Mucosa of gallbladder (tissue), 1 donor: ENCODE results near the gene PDGFD. TPM values are rescaled to one million over a fixed set of nuclear protein-coding genes. Genes with fewer than 3 reads are reported as not detected.

ENCODE experiments used
- DNase-seq: peaks from one replicate; pipeline ENCODE4 v3.0.0-alpha.2; 2020; ENCODE audit warnings: low spot score
- total RNA-seq: library from RNA; stranded (reverse); gene quantifications from one replicate; pipeline ENCODE4 v1.2.1, GENCODE V29; 2021
- donor health status: DM: no; HTN: no; CAD: no.

PDGFD gene
- total RNA-seq, 1 donor from 2014 or later, result 37.6 TPM

DNA sequence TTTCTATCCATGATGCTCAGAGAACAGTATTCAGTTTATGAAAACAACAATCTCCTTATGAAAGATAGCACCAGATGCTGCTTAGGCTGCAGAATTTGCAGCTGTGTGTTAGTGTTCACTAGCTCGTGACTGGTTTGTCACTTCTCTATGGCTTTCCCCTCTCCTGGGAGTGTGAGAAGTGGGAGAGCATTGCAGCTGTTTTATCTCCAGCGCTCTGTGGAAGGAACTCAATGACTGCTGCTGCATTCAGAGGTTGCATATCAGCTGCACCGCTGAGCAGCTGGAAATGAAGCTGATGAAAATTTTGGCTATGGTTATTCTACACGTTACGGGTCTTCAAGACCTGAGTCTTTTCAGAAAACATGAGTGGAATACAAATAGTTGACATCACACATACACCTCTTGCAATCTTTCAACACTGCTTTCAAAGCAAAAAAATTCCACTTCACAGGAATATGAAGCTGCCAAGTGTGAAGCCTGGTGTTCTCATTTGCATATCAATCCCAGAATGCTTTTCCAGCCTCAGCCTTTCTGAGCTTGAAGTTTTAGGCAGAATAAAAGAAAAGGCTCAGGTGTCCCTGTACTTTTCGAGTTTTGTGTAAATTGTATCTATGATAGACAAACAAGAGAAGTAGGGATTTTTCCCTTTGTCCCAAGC, 276.8 kb downstream of the PDGFD start:
- no peak for DNase-seq

DNA sequence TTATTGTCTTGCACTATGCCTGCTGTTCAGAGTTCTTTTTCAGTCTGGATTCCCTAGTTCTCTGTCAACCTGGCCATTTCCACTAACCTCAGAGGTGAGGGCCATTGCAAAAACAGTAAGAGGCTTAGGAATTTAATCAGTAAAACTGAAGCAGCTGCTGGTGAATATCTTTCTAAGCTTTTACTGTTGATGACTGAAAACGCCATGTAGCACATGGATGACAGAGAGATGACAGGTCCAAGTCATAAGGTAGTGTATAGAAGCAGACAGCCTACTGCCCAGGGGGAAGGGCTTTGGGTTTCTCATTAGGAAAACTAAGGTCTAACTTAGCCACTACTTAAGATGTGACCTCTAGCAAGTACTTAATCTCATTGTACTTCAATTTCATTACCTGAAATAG, 280.1 kb downstream of the PDGFD start:
- no peak for DNase-seq

DNA sequence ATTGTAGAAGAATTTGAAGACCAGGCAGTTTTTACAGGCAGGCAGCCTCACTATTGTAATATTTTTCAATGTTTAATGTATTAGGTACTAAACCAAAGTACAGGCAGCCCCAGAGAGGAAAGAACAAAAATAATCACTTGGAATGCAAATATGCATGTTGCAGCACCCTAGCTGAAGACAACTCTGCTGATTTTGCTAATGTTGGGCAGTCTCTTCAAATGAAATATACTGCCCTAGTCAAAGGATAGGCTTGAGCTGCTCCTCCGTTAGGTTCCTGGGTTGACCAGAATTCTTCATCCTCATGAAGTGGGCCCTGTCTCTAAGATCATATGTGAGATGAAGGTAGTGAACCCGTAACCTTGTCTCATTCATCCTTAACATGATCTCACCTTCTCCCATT, 280.7 kb downstream of the PDGFD start:
- DNase-seq, result no peak

DNA sequence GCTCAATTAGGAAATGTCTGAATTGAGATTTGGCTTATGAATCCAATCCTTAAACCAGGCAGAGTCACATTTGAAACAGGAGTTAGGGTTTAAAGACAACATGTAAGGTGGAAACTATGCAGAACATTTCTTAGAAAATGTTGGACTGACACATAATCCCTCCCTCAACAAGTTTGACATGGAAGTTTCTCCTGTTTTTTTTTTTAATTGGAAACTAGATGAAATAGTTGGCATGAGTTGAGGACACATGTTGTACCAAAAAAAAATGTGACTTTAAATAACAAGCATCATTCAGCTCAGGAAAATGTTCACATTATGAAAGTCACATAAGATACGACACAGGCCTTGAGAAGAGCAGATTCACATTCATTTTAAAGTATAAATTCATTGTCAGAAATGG, 282.4 kb downstream of the PDGFD start:
- DNase-seq, result no peak

DNA sequence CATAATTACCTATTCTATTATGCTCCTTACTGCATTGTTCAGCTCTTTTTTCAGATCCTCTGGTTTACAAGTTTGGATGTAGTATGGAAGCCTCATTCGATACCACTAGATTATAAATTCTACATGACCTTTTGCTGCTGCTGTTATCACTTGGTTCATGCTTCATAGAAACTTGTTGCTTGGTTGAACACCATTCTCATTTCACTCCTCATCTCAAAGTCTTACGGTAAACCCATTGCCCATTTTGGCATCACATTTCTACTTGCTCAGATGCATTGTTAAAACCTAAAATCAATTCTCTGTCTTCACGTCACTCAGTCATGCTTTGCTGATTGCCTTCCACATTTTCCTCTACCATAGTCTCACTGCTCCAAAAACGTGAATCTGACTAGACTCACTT, 283.0 kb downstream of the PDGFD start:
- DNase-seq, result no peak

DNA sequence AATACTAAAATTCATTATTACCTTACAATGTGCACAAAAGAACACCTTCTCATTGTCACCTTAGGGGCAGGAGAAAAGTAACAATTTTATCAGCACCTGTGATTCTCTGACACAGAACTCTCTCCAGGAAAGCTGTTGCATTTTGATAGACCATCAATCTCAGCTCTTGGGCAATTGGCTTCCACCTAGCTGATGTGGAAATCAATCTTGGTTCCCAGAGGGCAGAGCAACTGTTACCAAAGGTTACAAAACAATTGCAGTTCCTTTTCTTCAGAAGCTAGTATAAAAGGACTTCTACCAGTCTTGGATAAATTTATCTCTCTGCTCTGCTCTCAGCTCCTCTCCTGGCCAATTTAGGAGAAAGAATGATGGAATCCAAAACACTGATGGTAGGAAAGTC, 285.3 kb downstream of the PDGFD start:
- DNase-seq, result no peak

DNA sequence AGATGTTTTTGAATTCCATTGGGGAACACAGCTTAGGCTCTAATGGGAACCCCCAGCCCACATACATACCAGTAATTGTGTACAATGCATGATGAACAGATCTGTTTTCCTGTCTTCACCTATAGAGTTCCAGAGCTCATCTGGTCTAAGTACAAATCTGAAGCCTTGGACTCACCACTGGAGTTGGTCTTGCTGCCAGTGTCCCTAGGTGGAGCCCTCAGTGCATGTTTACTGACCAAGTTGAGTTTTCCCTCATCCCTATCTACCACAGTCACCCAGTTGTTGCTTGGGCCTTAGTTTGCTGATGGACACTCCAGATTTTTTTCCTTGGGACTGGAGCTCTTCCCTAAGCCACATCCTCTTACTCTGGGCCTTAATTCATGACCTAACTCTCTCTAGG, 286.7 kb downstream of the PDGFD start:
- no peak for DNase-seq

DNA sequence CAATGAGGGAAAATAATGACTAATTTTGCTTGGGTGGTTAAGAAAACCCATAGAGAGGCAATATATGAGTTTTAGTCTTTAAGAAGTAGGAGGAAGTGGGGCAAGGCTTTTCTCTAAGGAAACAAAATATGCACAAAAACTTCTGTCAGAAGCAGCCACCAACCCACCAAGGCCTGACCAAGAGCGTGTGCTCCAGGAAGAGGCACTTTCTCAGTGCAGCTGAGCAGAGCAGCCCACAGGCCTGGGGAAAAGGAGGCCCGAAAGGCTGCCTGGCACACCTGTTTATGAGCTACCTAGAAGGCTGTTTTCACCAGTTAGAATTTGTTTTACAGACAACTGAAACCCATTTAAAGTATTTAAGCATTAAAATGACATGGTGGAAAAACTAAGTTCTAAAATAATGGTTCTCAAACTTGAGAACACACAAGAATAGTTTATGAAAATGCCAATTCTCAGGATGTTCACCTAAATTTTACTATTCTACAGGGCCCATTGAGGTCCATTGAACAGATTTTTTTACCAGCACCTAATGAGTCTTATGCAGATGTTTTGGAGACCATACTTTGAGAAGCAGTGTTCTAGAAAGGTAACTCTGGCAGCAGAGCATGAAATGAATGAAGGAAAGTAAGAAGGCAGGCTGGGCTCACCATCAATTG, 288.0 kb downstream of the PDGFD start:
- no peak for DNase-seq

DNA sequence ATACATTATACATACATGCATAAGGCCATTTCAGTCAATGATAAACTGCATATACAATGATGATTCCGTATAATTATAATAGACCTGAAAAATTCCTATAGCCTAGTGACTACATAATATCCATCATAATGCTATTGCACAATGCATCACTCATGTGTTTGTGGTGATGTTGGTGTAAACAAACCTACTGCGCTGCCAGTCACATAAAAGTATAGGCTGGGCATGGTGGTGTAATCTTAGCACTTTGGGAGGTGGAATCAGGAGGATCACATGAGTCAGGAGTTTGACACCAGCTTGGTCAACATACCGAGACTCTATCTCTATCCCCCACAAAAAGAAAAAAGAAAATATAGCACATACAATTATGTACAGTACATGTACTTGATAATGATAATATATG, 291.2 kb downstream of the PDGFD start:
- DNase-seq, result no peak

DNA sequence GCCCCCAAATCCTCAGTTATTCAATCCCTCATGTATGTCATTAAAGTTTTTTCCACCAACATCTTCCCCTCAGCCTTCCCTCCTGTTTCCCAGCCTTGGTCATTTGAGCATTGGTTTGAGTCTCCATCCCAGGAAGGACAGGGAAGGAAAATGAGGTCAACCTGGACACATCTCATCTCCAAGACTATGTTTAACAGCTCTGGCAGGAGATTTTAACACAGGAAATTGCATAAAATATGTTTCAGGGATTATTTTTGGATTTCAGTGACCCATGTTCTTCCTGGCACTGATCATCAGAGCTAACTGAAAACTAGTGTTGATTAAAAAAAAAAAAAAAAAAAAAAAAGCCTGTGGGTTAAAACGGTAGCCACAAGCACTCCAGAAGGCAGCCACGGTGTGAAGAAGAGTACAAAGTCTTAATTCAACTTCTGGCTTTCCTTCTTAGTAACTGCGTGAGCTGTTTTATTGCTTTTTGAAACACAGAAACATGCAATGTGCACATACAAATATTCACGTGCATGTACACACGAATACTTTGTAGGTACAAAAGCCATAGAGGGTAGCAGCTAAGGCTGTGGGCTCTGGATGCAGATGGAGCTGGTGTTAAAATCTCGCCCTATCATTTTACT, 291.9 kb downstream of the PDGFD start:
- DNase-seq, result no peak

DNA sequence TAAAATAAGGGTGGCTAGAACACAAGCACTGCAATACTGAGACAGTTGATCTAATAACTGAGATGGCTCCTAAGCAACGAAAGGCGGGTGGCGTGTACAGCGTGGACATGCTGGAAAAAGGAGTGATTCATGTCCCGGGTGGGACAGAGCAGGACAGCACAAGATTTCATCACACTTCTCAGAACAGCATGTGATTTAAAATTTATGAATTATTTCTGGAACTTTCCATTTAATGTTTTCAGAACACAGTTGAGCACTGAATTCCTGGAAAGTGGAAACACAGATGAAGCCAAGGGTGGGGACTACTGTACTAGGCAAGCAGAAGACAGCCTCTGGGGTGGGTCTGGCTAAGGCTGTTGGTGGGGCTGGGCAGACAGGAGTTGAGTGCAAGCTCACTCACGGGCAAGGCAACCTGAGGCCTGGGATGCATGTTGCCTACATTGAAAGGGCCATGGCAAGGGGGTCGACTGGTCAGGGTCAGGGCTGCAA, 293.1 kb downstream of the PDGFD start:
- no peak for DNase-seq

DNA sequence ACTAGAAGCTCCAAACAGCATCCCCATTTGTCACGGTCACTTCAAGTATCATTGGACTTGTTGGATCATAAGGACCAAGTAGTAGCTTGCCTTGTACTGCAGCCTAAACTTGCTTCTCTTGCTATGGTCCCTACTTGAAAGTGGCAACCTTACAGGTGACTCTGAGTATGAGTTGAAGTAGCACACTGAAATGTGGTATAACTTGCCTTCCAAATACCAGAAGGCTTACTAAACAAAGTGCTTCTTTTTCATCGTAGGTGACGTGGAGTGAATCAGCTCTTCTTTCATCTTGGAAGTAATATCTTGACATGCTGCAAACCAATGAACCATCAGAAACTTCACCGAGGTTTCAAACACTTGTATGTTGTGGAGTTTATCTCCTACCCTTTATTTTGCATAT, 296.5 kb downstream of the PDGFD start:
- no peak for DNase-seq

DNA sequence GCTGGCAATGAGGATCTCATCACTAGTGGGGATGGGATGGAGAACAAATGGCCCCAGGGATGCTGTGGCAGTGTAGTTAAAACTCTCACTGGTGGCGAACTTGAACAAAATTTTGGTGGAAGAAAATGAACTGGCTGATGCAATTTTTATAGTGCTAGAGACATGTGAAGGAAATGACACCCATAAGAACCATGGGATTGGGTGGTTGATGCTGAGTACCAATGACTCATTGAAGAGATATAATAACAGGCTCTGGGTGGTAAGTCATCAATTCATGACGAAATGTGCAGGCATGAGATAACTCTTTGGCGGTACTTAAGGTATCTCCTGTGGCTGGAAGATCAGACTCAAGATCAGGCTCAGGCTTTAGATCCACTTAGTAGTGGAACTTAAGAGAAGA, 300.4 kb downstream of the PDGFD start:
- no peak for DNase-seq

DNA sequence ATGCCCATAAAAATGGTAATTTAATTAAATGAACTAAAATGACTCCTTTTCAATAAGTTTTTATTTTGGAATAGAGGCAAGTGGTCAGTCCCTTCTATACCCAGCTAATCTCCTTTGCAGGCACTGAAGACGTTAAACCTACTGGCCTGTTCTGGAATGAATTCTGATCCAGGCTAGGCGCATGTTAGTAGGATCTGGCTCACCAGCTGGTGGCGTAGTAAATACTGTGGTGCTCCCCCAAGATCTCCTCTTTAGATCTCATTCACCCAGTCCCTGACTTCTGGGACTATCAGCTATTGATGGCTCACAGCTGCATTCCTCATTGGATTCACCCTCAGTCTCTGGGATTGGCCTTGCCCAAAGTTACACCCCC, 301.2 kb downstream of the PDGFD start:
- no peak for DNase-seq

DNA sequence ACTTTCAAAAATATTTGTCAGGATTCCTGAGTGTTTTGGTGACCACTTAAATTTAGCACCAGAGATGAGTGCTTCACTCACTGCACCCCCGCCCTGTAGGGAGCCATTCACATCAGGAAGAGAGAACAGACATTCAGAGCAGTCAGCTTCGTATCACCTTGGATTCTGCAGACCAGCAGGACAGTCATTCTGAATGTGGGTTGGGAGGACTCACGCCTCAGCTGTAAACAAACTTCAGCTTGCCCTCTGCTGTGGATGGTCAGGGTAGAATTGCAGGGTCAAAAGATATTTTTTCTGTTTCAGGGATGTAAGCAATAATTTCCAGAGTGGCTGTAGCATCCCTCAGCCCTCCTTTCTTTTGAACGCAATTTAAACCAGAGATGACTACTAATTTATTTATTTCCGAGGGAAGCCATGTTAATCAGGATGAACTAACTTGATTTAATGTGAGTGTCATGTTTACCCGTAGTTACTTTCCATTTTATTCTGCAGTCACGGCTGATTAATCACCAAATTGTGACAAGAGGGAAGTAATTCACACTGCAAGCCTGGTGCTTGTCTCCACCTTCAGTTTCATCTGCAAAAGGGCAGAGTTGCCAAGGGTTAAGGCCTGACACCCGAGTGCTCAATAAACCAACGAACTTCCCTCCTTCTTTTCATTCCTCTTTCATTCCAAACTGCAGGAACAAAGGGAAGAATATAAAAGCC, 301.7 kb downstream of the PDGFD start:
- DNase-seq, result no peak

Other genes starting within 250 kb of the PDGFD start
- gene DDI1, start 127.5 kb downstream of the PDGFD start, total RNA-seq, result not detected